ENCODE measurements around the gene CSNK1G2. TPM values are rescaled to one million over a fixed set of nuclear protein-coding genes. Genes with fewer than 3 reads are reported as not detected.

CSNK1G2 gene
- total and polyA plus RNA-seq, 2 donors (not counting 1 experiment from before 2014, with no cell fraction given), result 154 to 288 TPM

DNA sequence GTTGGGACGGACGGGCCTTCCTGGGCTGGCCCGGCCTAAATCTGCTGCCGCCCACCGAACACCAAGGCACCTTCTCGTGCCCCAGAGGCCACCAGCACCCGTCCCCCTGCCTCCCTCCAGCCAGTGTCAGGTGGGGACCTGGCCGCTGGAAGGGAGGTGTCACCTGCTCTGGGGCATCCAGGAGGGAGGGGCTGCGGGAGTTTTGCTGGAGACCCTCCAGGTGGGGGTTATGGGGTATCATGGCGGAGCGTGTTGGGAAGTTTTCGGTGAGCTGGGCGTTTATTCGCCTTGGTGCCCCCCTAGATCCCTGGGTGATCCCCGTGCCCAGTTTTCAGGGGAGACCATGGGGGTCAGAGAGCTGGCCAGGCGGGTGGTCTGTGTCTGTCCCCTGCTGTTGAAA is 9.7 kb downstream of the CSNK1G2 start:
- H3K9ac ChIP-seq (ENCODE audit: low read length), result no peak overlapping the region
- no peak overlapping the region for H3K4me2 ChIP-seq (replicated peaks; ENCODE audit: low read depth, low read length, poor library complexity, severe bottlenecking)
- peaks cover 32% of the 10 kb centered on the region for H3K4me1 Mint-ChIP-seq
- CTCF ChIA-PET, result no interaction called here
- H3K4me1 ChIP-seq (ENCODE audit: control insufficient read depth in 2 of 2, insufficient read depth in 2 of 2, low read length in 2 of 2), result peaks cover 0 to 4% of the 10 kb centered on the region in 2 donors
- H3K27ac ChIP-seq (ENCODE audit: low read length in 2 of 2), result no peak overlapping the region
- peaks cover 1 to 43% of the 10 kb centered on the region in 2 experiments for H3K36me3 ChIP-seq (replicated peaks in 1 of 2; ENCODE audit: control extremely low read depth in 1 of 2, control insufficient read depth in 1 of 2, extremely low read depth in 1 of 2, insufficient read depth in 2 of 2, low read length in 1 of 2)
- no peaks in the 10 kb centered on the region for H3K9me3 ChIP-seq (ENCODE audit: control extremely low read depth in 1 of 3, control insufficient read depth in 2 of 3, insufficient read depth in 1 of 3, low read length in 2 of 3)
- no peak overlapping the region for H2AFZ ChIP-seq (ENCODE audit: insufficient read depth, low read depth, low read length, poor library complexity, severe bottlenecking)
- intact Hi-C loops (cut with micrococcal nuclease), result no loop called here
- WGBS (ENCODE audit: insufficient coverage), result 98% methylated on average over 16 of the region's 16 CpGs
- peaks cover 97% of the 10 kb centered on the region for H3K79me2 ChIP-seq (ENCODE audit: control insufficient read depth, insufficient read depth, low read length)
- no peak overlapping the region for H3K4me3 Mint-ChIP-seq
- H3K27ac Mint-ChIP-seq, result no peak overlapping the region
- ATAC-seq (ENCODE audit: low read depth) (no peak), DNase-seq (no peak)
- no peak overlapping the region for H3K4me3 ChIP-seq (ENCODE audit: control extremely low read depth in 1 of 5, extremely low read depth in 1 of 5, insufficient read depth in 1 of 5, low read depth in 2 of 5, low read length in 4 of 5)
- no peaks in the 10 kb centered on the region for H3K9me3 Mint-ChIP-seq (ENCODE audit: insufficient read depth)
- TF ChIP-seq, protein P1, sequence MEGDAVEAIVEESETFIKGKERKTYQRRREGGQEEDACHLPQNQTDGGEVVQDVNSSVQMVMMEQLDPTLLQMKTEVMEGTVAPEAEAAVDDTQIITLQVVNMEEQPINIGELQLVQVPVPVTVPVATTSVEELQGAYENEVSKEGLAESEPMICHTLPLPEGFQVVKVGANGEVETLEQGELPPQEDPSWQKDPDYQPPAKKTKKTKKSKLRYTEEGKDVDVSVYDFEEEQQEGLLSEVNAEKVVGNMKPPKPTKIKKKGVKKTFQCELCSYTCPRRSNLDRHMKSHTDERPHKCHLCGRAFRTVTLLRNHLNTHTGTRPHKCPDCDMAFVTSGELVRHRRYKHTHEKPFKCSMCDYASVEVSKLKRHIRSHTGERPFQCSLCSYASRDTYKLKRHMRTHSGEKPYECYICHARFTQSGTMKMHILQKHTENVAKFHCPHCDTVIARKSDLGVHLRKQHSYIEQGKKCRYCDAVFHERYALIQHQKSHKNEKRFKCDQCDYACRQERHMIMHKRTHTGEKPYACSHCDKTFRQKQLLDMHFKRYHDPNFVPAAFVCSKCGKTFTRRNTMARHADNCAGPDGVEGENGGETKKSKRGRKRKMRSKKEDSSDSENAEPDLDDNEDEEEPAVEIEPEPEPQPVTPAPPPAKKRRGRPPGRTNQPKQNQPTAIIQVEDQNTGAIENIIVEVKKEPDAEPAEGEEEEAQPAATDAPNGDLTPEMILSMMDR (IDR thresholded peaks at IDR 0.05), result no peak
- TF ChIP-seq EZH2 (IDR thresholded peaks at IDR 0.05; ENCODE audit: borderline replicate concordance, insufficient read depth, low read depth, low read length, poor library complexity, severe bottlenecking), result no peak
- peaks cover 94% of the 10 kb centered on the region for H4K20me1 ChIP-seq (ENCODE audit: control insufficient read depth, insufficient read depth, low read length, poor library complexity, severe bottlenecking)
- no peaks in the 10 kb centered on the region for H3K27me3 Mint-ChIP-seq
- POLR2A ChIA-PET, result no interaction called here
- no peaks in the 10 kb centered on the region for H3K27me3 ChIP-seq (replicated peaks in 1 of 4; ENCODE audit: control extremely low read depth in 1 of 4, control insufficient read depth in 3 of 4, insufficient read depth in 4 of 4, low read length in 3 of 4)

GRCh38 chr19:1952635-1953034 is 11.7 kb downstream of the CSNK1G2 start:
- Mint-ChIP-seq H3K9me3 (ENCODE audit: insufficient read depth) (no peaks in the 10 kb centered on the region), H3K4me3 (no peak overlapping the region), H3K27me3 (no peaks in the 10 kb centered on the region), H3K27ac (no peak overlapping the region), H3K4me1 (peaks cover 27% of the 10 kb centered on the region)
- Histone ChIP-seq H3K4me1 (ENCODE audit: control insufficient read depth in 2 of 2, insufficient read depth in 2 of 2, low read length in 2 of 2) (no peaks in the 10 kb centered on the region), H3K36me3 (replicated peaks in 1 of 2; ENCODE audit: control extremely low read depth in 1 of 2, control insufficient read depth in 1 of 2, extremely low read depth in 1 of 2, insufficient read depth in 2 of 2, low read length in 1 of 2) (peaks cover 1 to 42% of the 10 kb centered on the region in 2 experiments), H3K4me3 (ENCODE audit: control extremely low read depth in 1 of 5, extremely low read depth in 1 of 5, insufficient read depth in 1 of 5, low read depth in 2 of 5, low read length in 4 of 5) (no peak overlapping the region), H3K27ac (ENCODE audit: low read length in 2 of 2) (no peak overlapping the region), H4K20me1 (ENCODE audit: control insufficient read depth, insufficient read depth, low read length, poor library complexity, severe bottlenecking) (peaks cover 98% of the 10 kb centered on the region), H3K9me3 (ENCODE audit: control extremely low read depth in 1 of 3, control insufficient read depth in 2 of 3, insufficient read depth in 1 of 3, low read length in 2 of 3) (no peaks in the 10 kb centered on the region), H3K9ac (ENCODE audit: low read length) (no peak overlapping the region), H2AFZ (ENCODE audit: insufficient read depth, low read depth, low read length, poor library complexity, severe bottlenecking) (no peak overlapping the region), H3K79me2 (ENCODE audit: control insufficient read depth, insufficient read depth, low read length) (peaks cover 100% of the 10 kb centered on the region), H3K4me2 (replicated peaks; ENCODE audit: low read depth, low read length, poor library complexity, severe bottlenecking) (no peak overlapping the region), H3K27me3 (replicated peaks in 1 of 4; ENCODE audit: control extremely low read depth in 1 of 4, control insufficient read depth in 3 of 4, insufficient read depth in 4 of 4, low read length in 3 of 4) (no peaks in the 10 kb centered on the region)
- intact Hi-C loops (cut with micrococcal nuclease), result no loop called here
- DNase-seq, result no peak
- WGBS (ENCODE audit: insufficient coverage), result 97% methylated on average over 21 of the region's 21 CpGs
- CTCF ChIA-PET, result no interaction called here
- ATAC-seq (ENCODE audit: low read depth), result no peak
- no peak for TF ChIP-seq EZH2 (IDR thresholded peaks at IDR 0.05; ENCODE audit: borderline replicate concordance, insufficient read depth, low read depth, low read length, poor library complexity, severe bottlenecking)
- TF ChIP-seq, protein P1 (IDR thresholded peaks at IDR 0.05), result no peak
- POLR2A ChIA-PET, result interaction anchor here (0.5 to 0.7 kb wide), 3 partner anchors 83 to 432 kb away, joined by 3 to 4 read pairs (median 4); no protein-coding TSS in a partner anchor
